ENCODE data around the gene MAPK8.

MAPK8 gene

DNA sequence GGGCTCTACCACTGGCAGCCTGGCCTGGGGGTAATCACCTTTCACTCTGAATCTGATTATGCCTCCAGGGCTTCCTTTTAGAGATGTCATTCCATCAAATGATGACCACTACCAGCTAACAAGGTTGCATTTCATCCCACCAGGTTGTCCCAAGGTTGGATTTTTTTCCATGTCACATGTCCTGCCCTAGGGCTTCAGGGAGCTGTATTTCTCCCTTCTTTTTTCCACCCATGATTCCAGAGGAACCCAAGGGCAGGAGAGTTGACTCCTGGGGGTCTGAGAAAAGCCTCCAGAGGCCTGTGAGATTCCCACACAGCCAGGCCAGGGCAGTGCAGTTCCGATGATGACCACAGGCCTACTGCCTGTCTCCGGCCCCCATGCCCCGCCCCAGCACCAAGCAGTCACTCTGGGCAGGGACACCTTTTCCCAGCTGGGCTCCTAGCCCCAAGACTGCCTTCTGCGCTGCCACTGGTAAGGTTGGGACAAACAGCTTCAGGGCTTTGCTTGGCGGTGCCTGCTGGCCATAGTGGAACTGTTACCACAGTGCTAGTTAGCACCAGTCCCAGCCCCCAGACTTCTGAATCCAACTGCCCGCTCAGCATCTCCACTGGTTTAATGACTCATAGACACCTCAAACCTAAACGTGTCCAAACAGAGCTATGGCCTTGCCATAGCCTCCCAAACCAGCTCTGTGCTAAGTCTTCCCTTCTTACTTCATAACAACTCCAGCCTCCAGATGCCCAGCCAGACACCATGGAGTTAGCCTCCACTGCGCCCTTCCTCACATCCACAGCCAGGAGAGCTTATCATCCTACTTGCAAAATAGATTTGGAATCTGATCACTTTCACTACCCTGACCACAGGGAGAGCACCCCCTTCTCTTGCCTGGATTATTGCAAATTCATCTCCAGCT lies 164.7 kb downstream of the MAPK8 start:
- Histone ChIP-seq H3K9me3 (ENCODE audit: insufficient read depth, low read length, severe bottlenecking) (no peaks in the 10 kb centered on the region), H3K27me3 (ENCODE audit: insufficient read depth, low read length, poor library complexity) (peaks cover 3% of the 10 kb centered on the region), H3K4me3 (ENCODE audit: low read depth in 1 of 2, low read length in 2 of 2) (no peak overlapping the region), H3K36me3 (ENCODE audit: insufficient read depth, low read length) (no peaks in the 10 kb centered on the region), H3K9ac (ENCODE audit: low read depth, low read length) (no peak overlapping the region), H3K79me2 (ENCODE audit: insufficient read depth, low read length) (no peaks in the 10 kb centered on the region), H2AFZ (ENCODE audit: low read depth, low read length) (no peak overlapping the region), H3K4me1 (ENCODE audit: insufficient read depth, low read length) (no peaks in the 10 kb centered on the region), H3K27ac (ENCODE audit: low read length) (no peak overlapping the region), H4K20me1 (ENCODE audit: insufficient read depth, low read length) (no peaks in the 10 kb centered on the region), H3K4me2 (ENCODE audit: insufficient read depth, low read length) (no peak overlapping the region)
- ATAC-seq (ENCODE audit: insufficient read depth, low read depth) (no peak), DNase-seq (no peak)
- no peak for TF ChIP-seq EZH2 (IDR thresholded peaks at IDR 0.05; ENCODE audit: borderline replicate concordance, low read depth, low read length, severe bottlenecking)
- TF ChIP-seq, protein P1, sequence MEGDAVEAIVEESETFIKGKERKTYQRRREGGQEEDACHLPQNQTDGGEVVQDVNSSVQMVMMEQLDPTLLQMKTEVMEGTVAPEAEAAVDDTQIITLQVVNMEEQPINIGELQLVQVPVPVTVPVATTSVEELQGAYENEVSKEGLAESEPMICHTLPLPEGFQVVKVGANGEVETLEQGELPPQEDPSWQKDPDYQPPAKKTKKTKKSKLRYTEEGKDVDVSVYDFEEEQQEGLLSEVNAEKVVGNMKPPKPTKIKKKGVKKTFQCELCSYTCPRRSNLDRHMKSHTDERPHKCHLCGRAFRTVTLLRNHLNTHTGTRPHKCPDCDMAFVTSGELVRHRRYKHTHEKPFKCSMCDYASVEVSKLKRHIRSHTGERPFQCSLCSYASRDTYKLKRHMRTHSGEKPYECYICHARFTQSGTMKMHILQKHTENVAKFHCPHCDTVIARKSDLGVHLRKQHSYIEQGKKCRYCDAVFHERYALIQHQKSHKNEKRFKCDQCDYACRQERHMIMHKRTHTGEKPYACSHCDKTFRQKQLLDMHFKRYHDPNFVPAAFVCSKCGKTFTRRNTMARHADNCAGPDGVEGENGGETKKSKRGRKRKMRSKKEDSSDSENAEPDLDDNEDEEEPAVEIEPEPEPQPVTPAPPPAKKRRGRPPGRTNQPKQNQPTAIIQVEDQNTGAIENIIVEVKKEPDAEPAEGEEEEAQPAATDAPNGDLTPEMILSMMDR (IDR thresholded peaks at IDR 0.05; ENCODE audit: borderline replicate concordance, extremely low read depth, low read length, poor library complexity, severe bottlenecking): no peak

DNA sequence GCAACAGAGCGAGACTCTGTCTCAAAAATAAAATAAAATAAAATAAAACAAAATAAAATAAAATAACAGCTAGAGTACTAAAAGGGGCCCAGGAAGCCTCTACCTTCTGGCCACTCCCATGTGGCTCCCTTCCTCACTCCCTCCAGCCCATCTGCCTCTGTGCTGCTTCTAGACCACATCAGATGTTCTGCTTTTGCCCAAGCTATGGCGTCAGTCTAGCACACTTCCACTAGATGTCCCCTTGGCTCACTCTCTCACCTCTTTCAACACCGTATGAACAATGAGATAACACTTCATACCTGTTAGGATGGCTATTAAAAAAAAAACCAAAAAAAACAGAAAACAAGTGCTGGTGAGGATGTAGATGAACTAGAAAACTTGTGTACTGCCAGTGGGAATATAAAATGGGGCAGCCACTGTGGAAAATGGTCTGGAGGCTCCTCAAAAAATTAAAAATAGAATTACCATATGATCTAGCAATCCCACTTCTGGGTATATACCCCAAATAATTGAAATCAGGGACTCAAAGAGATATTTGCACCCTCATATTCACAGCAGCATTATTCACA lies 166.1 kb downstream of the MAPK8 start:
- H3K9me3 ChIP-seq (ENCODE audit: insufficient read depth, low read length, severe bottlenecking): no peaks in the 10 kb centered on the region
- H3K36me3 ChIP-seq (ENCODE audit: insufficient read depth, low read length): no peaks in the 10 kb centered on the region
- H2AFZ ChIP-seq (ENCODE audit: low read depth, low read length): no peak overlapping the region
- DNase-seq (no peak), ATAC-seq (ENCODE audit: insufficient read depth, low read depth) (no peak; the same call in 2 of the 3 replicates)
- H3K4me1 ChIP-seq (ENCODE audit: insufficient read depth, low read length): no peaks in the 10 kb centered on the region
- no peaks in the 10 kb centered on the region for H3K79me2 ChIP-seq (ENCODE audit: insufficient read depth, low read length)
- H3K27ac ChIP-seq (ENCODE audit: low read length): no peak overlapping the region
- no peak overlapping the region for H3K4me3 ChIP-seq (ENCODE audit: low read depth in 1 of 2, low read length in 2 of 2)
- no peaks in the 10 kb centered on the region for H4K20me1 ChIP-seq (ENCODE audit: insufficient read depth, low read length)
- TF ChIP-seq, protein P1 (IDR thresholded peaks at IDR 0.05; ENCODE audit: borderline replicate concordance, extremely low read depth, low read length, poor library complexity, severe bottlenecking): no peak
- TF ChIP-seq EZH2 (IDR thresholded peaks at IDR 0.05; ENCODE audit: borderline replicate concordance, low read depth, low read length, severe bottlenecking): no peak
- no peak overlapping the region for H3K4me2 ChIP-seq (ENCODE audit: insufficient read depth, low read length)
- no peak overlapping the region for H3K9ac ChIP-seq (ENCODE audit: low read depth, low read length)
- peaks cover 3% of the 10 kb centered on the region for H3K27me3 ChIP-seq (ENCODE audit: insufficient read depth, low read length, poor library complexity)

DNA sequence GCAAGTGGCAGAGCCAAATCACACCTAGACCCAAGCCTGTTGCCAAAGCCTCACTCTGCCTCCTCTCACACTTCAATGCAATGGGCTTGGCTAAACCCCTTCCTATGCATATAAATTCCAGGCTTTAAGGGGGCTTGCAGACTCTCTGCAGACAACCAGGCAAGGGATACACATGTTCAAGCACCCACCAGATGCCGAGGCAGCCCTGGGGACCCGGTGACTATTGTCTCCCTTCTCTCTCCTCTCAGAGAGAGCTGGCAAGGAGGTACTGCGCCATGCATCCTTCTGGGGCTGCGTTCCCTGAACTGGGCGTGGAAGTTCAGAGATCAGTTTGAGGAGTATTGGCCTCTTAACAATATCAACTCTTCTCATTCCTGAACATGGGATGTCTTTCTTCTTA lies 167.2 kb downstream of the MAPK8 start:
- no peaks in the 10 kb centered on the region for H3K36me3 ChIP-seq (ENCODE audit: insufficient read depth, low read length)
- H3K4me1 ChIP-seq (ENCODE audit: insufficient read depth, low read length): no peaks in the 10 kb centered on the region
- TF ChIP-seq, protein P1 (IDR thresholded peaks at IDR 0.05; ENCODE audit: borderline replicate concordance, extremely low read depth, low read length, poor library complexity, severe bottlenecking): no peak
- no peak for TF ChIP-seq EZH2 (IDR thresholded peaks at IDR 0.05; ENCODE audit: borderline replicate concordance, low read depth, low read length, severe bottlenecking)
- H3K4me2 ChIP-seq (ENCODE audit: insufficient read depth, low read length): no peak overlapping the region
- no peak for DNase-seq
- no peak overlapping the region for H2AFZ ChIP-seq (ENCODE audit: low read depth, low read length)
- ATAC-seq (ENCODE audit: insufficient read depth, low read depth): no peak
- H3K4me3 ChIP-seq (ENCODE audit: low read depth in 1 of 2, low read length in 2 of 2): no peak overlapping the region
- no peak overlapping the region for H3K9ac ChIP-seq (ENCODE audit: low read depth, low read length)
- no peaks in the 10 kb centered on the region for H3K9me3 ChIP-seq (ENCODE audit: insufficient read depth, low read length, severe bottlenecking)
- peaks cover 3% of the 10 kb centered on the region for H3K27me3 ChIP-seq (ENCODE audit: insufficient read depth, low read length, poor library complexity)
- no peaks in the 10 kb centered on the region for H4K20me1 ChIP-seq (ENCODE audit: insufficient read depth, low read length)
- no peaks in the 10 kb centered on the region for H3K79me2 ChIP-seq (ENCODE audit: insufficient read depth, low read length)
- H3K27ac ChIP-seq (ENCODE audit: low read length): no peak overlapping the region

Data from DND-41 (cell line).